Measurements from ENCODE around the gene NAGA.
A peak's percentile ranks its signal among the peaks of the same experiment; 100 is the strongest.

The NAGA gene

GRCh38 chr22:42035256-42035655 is 35.4 kb downstream of the NAGA start:
- DNase-seq = peak; percentile 10

DNA sequence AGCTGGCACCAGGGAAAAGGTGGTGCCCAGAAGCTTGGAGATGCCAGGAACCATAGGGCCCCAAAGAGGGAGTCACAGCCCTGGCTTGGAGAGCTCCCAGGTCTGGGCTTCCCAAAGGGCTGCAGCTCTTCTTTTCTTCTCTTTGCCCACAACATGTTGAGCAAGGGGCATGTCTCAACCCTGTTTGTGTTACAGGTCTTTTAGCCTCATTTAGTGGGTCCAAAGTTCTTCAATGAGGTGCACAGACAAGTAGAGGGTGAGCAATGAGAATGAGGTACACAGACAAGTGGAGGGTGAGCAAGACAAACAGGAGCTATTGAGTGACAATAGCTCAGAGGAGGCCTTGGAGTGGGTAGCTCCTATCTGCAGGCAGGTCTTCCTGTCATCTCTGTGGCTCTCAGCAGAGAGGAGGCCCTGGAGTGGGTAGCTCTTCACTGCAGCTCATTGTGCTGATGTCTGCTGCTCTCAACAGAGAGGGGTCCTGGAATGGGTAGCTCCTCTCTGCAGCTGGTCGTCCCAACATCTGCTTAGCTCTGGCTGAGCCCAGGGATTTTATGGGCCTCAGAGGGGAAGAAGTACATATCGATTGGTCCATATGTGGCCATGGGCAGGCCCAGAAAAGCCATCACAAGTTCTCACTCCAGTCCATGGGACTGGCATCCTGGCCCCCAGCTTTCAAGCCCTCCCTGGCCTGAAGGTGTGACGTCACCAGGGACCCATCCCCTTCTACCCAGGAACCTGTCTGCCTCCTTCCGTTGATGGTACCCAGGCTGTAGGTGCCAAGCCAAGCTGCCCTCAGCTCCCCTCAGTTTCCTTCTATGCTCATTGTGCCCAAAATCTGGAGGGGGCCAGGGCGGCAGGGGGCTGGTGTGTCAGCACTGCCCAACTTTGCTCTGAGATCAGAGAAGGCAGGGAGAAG is 37.1 kb downstream of the NAGA start:
- no peak for DNase-seq

DNA sequence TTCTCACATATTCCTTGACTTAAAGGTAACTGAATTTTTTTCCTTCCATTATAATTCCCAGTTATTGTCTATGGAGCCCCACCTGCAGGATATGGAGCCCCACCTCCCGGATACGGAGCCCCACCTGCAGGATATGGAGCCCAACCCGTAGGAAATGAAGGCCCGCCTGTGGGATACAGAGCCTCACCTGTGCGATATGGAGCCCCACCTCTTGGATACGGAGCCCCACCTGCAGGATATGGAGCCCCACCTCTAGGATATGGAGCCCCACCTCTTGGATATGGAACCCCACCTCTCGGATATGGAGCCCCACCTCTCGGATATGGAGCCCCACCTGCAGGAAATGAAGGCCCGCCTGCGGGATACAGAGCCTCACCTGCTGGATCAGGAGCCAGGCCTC is 43.9 kb downstream of the NAGA start:
- no peak for DNase-seq

- DNase-seq = no peak
These were observed 45.2 kb downstream of the NAGA start for GRCh38 chr22:42025421-42025820.

- DNase-seq = no peak
These were observed 48.3 kb downstream of the NAGA start for GRCh38 chr22:42022162-42022847.

DNA sequence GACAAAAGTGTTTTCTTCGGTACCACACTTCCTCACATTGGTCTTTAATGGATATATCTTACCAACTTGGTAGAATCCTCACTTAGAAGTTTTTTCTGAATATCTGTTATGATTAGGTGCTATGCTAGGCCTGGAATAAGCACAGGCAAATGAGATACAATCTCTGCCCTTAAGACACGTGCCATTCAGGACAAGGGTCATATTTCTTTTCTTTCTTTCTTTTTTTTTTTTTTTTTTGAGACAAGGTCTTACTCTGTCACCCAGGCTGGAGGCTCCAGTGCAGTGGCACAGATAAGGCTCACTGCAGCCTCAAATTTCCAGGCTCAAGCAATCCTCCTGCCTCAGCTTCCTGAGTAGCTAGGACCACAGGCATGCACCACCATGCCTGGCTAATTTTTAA is 49.0 kb downstream of the NAGA start:
- DNase-seq = no peak

DNA sequence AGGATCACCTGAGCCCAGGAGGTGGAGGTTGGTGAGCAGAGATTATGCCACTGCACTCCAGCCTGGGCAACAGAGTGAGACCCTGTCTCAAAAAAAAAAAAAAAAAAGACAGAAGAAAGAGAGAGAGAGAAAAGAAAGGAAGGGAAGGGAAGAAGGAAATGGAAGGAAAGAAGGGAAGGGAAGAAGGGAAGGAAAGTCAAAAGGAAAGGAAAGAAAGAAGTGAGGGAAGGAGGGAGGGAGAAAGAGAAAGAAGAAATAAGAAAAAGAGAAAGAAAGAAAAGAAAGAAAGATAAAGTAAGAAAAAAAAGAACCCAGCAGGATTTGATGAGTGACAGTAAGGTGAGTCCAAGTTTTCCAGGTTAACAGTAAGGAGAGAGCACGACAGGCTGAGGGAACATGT is 52.4 kb downstream of the NAGA start:
- no peak for DNase-seq

- DNase-seq = no peak
These were observed 54.5 kb downstream of the NAGA start for GRCh38 chr22:42016111-42016510.

DNA sequence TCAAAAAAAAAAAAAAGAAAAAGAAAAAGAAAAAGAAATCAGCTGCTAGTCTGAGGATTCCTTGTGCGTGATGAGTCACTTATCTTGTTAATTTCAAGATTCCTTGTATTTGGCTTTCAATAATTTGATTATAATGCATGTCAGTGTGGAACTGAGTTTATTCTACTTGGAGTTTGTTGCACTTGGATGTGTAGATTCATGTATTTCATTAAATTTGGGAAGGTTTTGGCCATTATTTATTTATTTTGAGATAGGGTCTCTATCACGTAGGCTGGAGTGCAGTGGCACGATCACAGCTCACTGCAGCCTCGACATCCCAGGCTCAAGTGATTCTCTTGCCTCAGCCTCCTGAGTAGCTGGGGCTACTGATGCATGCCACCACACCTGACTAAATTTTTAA is 57.2 kb downstream of the NAGA start:
- DNase-seq = no peak

DNA sequence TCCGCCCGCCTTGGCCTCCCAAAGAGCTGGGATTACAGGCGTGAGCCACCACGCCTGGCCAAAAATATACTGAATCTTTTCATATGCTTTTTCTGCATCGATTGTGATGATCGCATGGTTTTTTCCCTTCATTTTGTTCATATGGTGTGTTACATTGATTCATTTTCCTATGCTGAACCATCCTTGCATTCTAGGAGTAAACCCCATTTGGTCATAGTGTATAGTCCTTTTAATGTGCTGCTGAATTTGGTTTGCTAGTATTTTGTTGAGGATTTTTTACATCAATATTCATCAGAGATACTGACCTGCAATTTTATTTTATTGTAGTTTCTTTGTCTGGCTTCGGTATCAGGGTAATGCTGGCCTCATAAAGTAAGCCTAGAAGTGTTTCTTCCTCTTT is 59.8 kb downstream of the NAGA start:
- no peak for DNase-seq
